ENCODE measurements around the gene SLC26A11.

Gene SLC26A11

GRCh38 chr17:80265205-80266068 lies 45.2 kb downstream of the SLC26A11 start:
- ATAC-seq = no peak
- no peak for TF ChIP-seq CSDC2 (CRISPR knock-in tag; IDR thresholded peaks at IDR 0.05)
- no peak for TF ChIP-seq ZNF70 (CRISPR knock-in tag; IDR thresholded peaks at IDR 0.05)
- TF ChIP-seq ARNTL (CRISPR knock-in tag; IDR thresholded peaks at IDR 0.05; ENCODE audit: borderline replicate concordance, low read depth) = no peak
- TF ChIP-seq POU6F1 (CRISPR knock-in tag; IDR thresholded peaks at IDR 0.05; ENCODE audit: borderline replicate concordance, low read depth) = no peak
- no peak for TF ChIP-seq CREB5 (CRISPR knock-in tag; IDR thresholded peaks at IDR 0.05; ENCODE audit: low read depth)
- TF ChIP-seq ZFP3 (CRISPR knock-in tag; IDR thresholded peaks at IDR 0.05) = no peak
- TF ChIP-seq CSRNP3 (CRISPR knock-in tag; IDR thresholded peaks at IDR 0.05) = no peak
- TF ChIP-seq ISL1 (CRISPR knock-in tag; IDR thresholded peaks at IDR 0.05) = no peak
- TF ChIP-seq TSHZ2 (CRISPR knock-in tag; IDR thresholded peaks at IDR 0.05) = no peak
- no peak for TF ChIP-seq TOX (CRISPR knock-in tag; IDR thresholded peaks at IDR 0.05; ENCODE audit: borderline replicate concordance)
- TF ChIP-seq SNAI2 (CRISPR knock-in tag; IDR thresholded peaks at IDR 0.05) = no peak
- no peak for TF ChIP-seq ZNF8 (CRISPR knock-in tag; IDR thresholded peaks at IDR 0.05)
- TF ChIP-seq ZFP30 (CRISPR knock-in tag; IDR thresholded peaks at IDR 0.05) = no peak
- no peak for TF ChIP-seq BACH2 (CRISPR knock-in tag; IDR thresholded peaks at IDR 0.05; ENCODE audit: borderline replicate concordance)
- no peak for TF ChIP-seq RARB (CRISPR knock-in tag; IDR thresholded peaks at IDR 0.05)
- no peak for TF ChIP-seq ZNF565 (CRISPR knock-in tag; conservative IDR thresholded peaks at IDR 0.05; ENCODE audit: low read depth)
- no peak for TF ChIP-seq ZC3H10 (CRISPR knock-in tag; IDR thresholded peaks at IDR 0.05)
- no peak for TF ChIP-seq PPARA (CRISPR knock-in tag; IDR thresholded peaks at IDR 0.05; ENCODE audit: borderline replicate concordance)
- TF ChIP-seq ESRRG (CRISPR knock-in tag; IDR thresholded peaks at IDR 0.05) = no peak

- ATAC-seq = no peak
- no peak for TF ChIP-seq POU6F1 (CRISPR knock-in tag; IDR thresholded peaks at IDR 0.05; ENCODE audit: borderline replicate concordance, low read depth)
- TF ChIP-seq CSDC2 (CRISPR knock-in tag; IDR thresholded peaks at IDR 0.05) = no peak
- TF ChIP-seq SNAI2 (CRISPR knock-in tag; IDR thresholded peaks at IDR 0.05) = no peak
- no peak for TF ChIP-seq BACH2 (CRISPR knock-in tag; IDR thresholded peaks at IDR 0.05; ENCODE audit: borderline replicate concordance)
- TF ChIP-seq TSHZ2 (CRISPR knock-in tag; IDR thresholded peaks at IDR 0.05) = no peak
These were observed 47.2 kb downstream of the SLC26A11 start for GRCh38 chr17:80267391-80267790.
